ENCODE measurements around the gene NME4.
"Not testable (repeated sequence)": the region's sequence is repeated elsewhere in the genome, so short reads cannot be mapped to it uniquely, and the experiment has no call there.

The NME4 gene

DNA sequence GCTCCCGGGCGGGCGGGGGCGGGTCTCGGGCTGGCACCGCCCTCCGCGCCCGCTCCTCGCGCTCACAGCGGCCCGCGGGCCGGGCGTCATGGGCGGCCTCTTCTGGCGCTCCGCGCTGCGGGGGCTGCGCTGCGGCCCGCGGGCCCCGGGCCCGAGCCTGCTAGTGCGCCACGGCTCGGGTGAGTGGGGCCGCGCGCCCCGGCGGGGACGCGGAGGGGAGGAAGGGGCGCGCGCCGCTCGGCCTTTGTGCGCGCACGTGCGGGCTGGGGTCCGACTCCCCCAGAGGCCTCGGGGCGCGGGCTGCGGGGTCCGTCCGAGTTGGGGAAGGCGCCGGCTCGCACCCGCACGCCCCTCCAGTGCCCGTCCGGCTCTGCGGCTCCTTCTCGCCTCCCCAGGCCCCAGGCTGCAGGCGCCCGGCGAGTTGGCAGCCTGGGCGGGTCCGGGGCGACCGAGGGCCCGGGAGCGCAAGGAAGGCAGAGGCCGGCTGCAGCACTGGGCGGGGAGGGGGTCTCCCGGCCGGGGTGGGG lies at the start of gene NME4:
TSS of gene NME4 (plus strand) at position 65 of the 527 bp plus-strand sequence. CDS start at position 89, 24 bp downstream.
- peak in 1 of 2 experiments; percentile 25 for DNase-seq

DNA sequence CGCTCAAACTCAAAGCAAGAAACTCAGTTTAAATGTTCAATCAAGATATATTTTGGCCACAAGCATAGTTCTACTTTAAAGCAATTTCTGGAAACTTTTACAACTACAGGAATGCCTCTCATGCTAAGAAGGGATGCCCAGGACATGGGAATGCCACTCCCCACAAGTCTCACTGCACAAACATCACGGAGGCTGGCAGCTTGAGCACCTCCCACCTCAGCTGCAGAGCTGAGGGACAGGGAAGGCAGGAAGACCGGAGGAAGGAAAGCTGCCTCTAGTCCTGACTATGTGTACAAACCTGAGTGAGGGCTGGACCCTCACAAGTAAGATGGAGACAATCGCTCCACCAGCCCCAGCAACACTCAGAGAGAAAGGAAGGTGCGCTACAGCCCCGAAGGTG lies 49.8 kb upstream of the NME4 start:
- no peak for DNase-seq

DNA sequence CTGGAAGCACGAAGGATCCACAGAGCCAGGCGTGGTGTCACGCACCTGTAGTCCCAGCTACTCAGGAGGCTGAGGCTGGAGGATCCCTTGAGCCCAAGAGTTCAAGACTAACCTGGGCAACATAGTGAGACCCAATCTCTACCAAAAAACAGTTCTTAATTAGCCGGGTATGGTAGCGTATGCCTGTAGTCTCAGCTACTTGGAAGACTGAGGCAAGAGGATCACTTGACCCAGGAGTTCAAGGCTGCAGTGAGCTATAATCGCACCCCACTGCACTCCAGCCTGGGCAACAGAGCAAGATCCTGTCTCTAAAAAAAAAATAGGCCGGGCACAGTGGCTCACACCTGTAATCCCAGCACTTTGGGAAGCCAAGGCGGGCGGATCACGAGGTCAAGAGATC lies 48.5 kb upstream of the NME4 start:
- DNase-seq, result not testable (repeated sequence)

DNA sequence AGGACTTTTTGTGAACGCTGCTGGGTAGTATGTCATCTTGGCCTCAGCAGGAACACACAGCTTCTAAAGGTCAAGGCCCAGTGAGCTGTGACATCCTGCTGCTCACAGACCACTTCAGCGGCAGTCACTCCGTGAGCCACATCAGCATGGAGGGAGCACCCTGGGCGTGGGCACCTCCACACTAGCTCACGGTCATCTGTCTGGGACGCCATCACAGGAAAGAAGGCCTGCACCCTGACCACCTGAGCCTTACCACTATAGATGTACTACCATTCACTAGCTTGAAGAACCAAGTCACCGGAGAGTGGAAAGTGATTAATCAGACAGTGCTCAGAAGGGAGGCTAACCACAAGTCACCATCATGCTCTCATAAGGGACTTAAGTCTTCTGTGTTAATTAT lies 47.8 kb upstream of the NME4 start:
- no peak for DNase-seq

DNA sequence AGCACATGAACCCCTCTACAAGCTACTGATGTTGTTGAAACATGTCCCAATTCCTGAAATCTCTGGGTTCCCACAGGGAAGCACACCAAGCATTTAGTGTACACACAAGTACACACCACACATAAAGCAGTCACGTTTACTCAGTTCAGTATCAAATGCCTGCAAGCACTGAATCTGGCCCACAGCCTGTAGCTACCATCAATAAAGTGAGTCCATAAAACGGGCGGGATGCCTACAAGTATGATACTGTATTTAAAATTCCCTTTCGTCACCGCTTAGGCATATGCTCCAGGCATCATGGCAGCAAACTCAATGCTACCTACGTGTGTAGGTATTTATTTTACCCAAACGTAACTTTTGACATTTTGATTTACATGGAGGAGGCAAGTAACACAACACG lies 46.8 kb upstream of the NME4 start:
- no peak for DNase-seq

DNA sequence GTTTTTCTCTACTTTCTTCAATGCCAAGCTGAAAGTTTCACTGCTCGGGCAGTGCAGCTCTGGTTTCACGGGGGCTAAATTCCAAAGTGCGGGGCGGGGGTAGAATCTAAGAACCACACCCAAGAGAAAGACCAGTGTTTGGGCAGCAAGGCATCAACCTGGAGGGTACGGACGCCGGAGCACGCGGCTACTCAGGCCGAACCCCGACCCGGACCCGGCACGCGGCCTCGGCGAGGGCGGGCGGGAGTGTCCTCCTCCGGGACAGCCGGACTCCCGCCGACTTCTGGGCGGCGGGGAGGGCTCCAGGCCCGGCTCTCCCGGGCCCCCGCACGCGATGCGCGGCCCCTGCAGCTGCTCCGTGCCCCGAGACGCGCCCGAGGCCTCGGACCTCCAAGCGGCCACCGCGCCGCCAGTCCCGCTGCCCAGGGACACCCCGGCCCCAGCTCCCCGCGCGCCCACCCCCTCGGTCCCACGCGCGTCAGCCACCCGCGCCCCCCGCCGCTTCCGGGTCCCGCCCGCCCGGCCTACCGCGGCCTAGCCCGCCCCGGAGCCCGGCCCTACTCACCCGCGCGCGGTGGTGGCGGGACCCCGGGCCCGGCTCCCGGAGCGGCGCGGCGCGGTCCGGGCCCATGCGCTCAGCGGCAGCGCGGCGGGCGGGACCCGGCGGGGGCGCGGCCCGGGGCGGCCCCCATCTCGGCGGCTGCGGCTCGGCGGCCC lies 45.0 kb upstream of the NME4 start:
- peak in 1 of 2 experiments; percentile 41 for DNase-seq

DNA sequence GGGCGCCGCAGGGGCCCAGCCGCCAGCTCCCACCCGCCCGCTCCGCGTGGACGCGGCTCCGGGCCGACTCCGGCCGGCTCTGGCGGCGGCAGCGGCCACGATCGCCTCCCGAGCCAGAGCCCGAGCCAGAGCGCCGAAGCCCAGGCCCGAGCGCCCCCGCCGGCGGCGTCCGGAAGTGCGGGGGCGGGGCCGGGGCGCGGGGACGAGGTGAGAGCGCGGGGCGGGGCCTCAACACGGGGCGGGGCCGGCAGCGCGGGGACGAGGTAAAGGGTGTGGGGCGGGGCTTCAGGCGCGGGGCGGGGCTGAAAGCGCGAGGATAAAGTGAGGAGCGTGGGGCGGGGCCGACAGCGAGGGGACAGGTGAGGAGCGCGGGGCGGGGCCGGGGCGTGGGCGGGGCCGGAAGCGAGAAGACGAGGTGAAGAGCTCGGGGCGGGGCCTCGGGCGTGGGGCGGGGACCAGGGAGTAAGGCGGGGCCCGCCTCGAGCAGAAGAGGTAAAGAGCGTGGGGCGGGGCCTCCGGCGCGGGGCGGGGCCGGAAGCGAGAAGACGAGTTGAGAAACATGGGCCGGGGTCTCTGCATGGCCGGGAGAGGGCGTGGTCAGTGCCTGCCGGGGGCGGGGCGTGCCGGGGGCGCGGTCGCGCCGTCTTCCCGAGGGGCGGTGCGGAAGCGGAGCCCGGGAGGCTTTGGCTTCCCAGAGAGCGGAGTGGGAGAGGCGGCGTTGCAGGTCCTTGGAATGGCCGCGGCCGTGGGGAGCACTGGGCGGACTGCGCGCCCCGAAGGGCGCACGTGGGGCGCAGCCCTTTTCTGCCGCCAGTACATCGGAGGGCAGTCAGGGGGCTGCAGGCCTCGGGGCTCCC lies 44.2 kb upstream of the NME4 start, which contains the start of gene AXIN1:
TSS of gene AXIN1 (minus strand) at position 177 of the 857 bp plus-strand sequence. CDS start 5,698 bp downstream, outside the sequence.
- DNase-seq, result peak; percentile 97 to 98

DNA sequence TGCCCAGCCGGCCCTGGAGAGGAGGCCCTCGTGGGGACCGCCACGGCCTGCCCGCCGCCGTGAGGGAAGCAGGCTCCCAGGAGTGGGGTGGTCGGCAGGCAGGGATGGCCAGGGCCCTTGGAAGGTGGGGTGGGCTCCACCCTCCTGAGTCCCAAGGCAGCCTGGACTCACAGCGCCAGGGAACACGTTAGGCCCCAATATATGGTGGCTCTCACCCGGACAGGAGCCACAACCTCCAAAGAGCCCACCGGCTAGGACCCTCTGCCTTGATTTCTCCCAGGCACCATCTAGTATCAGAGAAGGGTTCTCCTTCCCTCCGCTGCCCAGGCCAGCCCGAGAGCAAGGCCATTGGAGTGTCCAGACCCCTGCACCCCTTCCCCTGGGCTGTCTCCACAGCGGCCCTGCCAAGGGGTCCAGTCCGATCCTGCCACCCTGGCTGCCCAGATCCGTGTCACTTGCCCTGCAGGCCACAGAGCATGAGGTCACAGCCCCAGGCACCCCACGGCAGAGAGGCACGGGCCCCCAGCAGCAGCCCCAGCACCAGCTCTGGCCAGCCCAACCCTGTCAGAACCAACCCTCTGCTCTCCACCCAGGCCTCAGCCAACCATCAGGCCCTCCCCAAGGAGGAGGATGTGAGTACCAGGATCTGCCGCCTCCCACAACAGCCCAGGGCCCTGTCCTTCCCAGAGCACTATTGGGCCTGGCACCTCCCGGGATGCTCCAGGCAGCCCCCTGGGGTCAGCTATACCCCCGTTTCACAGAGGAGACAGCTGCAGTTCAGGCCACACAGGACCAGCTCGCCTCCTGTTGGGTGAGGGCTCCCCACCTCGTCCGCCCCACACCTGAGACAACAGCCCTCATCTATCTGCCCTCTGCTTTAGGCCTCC lies 43.4 kb upstream of the NME4 start:
- DNase-seq, result peak in 1 of 2 experiments; percentile 34

DNA sequence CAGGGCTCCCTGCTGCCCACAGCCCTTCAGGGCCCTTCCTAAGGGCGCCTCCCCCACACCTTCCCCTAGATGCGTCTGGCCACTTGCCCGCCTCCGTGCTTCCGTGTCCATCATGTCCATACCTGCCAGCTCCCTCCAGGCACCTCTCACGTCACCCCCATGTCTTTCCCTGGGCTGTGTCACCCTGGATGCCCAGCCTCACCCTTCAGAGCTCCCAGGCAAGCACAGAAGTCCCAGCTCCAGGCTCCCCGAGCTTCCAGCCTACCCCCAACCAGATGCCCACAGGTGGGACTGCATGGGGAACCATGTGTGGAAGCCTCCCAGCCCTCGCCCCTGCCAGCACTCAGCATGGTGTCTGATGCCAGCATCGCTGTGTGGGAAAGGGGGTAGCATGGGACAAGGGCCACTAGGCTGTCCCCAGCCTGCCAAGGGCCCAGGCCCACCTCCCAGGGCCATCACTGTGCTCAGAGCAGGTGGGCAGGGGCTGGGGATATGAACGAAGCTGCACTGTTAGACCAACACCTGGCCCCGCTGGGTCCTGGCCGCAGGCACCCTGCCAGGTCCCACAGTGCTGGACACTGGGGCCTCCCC lies 42.6 kb upstream of the NME4 start:
- DNase-seq, result no peak

DNA sequence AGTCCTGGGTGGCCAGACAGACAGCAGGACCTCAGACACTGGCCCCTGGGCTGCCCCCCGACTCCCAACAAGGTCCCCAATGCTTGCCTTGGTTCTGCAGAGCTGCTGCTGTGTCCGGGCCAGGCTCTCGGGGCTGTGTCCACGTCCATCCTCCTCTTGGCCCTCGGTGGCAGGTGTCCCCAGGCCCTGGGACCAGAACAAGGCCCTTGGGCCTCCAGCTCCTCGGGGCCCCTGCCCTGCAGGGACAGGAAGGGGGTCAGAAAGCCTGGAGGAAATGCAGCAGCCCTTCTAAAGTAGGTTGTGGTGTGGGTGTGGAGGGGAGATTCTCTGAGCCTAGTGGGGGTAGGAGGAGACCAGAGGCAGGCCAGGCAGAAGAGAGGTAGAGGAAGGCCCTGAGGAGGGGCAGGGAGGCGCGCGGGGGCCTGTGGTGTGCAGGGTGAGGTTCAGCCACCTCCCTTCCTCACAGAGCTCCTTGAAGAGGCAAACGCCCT lies 42.0 kb upstream of the NME4 start:
- DNase-seq, result no peak

DNA sequence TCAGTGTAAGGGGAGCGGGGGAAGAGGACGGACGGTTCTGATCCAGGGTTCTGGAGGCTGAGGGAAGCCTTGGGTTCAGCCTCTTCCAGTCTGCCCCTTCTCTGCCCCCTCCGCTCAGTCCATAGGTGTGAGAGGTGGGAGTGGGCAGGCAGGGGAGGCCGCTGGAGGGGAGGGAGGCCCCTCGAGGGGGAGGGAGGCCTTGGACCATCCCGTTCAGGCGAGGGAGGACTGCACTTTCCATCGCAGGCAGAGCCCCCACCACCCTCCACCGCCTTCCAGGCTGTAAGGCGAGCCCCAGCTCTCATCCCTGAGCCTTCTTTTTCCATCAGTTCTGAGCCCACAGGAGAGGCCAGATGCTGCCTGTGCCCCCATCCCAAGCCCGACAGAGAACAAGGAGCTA lies 40.3 kb upstream of the NME4 start:
- DNase-seq, result no peak

DNA sequence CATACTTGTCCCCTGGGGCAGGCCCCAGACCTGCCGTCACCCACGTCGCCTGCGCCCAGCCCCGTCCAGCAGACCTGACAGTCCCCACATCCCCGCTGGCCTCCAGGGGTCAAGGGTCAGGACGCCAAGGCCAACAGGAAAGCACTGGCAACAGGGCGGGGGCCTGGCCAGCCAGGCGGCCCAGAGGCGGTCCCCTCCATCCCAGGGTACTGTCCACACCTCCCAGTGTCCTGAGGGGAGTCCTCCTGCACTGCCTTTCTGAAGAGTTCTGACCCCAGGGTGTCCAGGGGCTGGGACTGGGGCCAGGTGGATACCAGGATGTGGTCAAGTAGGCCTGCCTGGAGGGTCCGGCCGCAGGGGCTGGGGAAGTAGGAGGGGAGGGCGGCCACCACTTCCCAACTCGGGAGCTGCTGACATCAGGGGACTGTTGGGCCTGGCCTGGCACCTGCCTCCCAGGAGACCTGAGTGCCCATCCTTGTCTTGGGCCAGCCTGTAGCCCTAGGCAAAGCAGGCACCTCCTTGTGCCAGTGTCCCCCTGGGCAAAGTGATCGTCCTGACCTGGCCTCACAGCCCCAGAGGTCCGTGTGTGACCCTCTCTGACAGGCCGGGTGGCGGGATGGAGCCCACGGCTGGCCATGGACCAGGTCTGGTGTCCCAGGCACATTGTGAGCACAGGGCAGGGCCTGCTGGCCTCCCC lies 37.8 kb upstream of the NME4 start:
- no peak for DNase-seq

DNA sequence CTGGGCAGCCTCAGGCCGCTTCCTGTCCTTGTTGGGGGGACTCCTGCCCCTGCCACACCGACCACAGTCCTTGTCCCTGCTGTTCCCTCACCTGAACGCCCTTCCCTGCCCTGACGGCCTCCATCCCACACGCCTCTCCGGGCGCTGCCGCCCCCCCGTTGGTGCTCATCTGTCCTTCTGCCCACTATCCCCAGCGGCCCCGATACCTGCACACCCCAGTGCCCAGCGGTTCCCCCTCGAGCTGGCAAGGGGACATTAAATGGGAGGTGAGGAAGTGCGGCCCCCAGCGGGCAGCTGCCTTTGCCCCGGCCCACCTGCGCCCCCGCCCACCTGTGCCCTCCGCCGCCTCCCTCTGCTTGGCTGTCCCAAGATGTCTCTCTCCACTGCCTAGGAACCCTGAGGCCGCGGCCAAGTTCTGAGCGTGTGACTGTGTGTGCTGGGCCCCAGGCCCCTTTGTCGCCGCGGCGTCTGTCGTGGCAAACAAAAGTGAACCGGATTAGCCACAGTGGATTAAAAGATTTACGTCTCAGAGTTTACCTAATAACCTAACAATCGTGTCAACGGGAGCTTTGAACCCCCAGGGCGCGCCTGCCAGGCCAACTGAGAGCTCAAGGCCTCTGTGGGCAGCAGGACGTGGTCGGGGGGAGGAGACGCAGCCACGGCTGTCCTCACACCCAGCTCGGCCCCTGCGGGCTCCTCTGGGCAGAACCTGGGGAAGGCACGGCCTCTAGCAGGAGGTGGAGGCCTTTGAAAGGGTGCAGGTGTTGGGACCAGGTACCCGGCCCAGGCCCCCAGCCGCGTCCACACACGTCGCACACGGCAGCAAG lies 36.9 kb upstream of the NME4 start:
- DNase-seq, result no peak

DNA sequence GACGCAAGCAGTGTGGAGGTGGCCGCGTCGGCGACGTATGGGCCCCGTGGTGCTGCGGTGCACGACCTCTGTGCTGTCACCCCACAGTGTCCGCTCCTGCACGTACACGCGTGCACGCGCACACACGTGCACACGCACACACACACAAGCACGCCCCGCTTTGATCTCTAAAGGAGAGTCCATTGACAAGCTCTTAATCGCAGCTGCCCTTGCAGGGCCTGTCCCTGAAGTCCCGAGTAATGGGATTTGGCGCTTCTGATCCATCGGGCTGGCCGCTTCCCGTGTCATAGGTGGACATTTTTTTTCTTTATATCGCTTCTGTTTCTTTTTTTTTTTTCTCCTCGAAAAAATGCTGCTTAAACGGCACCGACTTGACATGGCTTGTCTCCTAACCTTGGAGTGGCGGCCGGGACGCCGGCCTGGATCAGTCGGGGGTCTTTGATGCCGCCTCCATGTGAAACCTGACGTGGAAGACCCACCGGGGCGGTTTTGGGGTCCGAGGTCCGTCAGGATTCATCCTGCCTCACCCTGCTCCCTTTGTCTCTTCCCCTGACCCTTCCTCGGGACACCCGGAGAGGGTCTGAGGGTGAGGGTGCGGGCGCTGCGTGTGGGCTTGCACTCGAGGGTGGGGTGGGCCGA lies 36.2 kb upstream of the NME4 start:
- DNase-seq, result no peak

DNA sequence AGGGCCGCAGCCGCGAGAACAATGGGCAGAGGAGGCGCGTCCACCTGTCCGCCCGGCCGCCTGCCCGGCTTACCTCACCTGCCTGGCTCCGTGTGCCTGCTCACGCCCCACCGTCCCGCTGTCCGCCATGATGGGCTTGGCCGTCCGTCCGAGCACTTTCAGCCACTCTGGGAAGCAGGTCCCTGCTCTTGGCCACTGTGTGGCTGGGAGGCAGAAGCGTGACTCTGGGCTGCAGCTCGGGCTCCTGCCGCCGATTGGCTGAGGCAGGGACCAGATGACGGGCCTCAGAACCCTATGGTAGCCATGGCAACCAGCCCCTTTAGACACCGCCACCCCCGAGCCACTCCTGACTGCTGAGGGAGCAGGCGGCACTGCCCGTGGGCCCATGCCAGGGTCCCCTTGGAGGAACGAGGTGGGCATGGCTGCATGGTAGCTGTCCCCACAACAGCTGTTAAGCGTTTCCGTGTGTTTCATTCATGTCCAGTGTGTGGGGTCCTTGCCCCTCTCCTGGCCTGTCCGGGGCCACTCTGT lies 35.6 kb upstream of the NME4 start:
- peak; percentile 66 to 77 for DNase-seq

DNA sequence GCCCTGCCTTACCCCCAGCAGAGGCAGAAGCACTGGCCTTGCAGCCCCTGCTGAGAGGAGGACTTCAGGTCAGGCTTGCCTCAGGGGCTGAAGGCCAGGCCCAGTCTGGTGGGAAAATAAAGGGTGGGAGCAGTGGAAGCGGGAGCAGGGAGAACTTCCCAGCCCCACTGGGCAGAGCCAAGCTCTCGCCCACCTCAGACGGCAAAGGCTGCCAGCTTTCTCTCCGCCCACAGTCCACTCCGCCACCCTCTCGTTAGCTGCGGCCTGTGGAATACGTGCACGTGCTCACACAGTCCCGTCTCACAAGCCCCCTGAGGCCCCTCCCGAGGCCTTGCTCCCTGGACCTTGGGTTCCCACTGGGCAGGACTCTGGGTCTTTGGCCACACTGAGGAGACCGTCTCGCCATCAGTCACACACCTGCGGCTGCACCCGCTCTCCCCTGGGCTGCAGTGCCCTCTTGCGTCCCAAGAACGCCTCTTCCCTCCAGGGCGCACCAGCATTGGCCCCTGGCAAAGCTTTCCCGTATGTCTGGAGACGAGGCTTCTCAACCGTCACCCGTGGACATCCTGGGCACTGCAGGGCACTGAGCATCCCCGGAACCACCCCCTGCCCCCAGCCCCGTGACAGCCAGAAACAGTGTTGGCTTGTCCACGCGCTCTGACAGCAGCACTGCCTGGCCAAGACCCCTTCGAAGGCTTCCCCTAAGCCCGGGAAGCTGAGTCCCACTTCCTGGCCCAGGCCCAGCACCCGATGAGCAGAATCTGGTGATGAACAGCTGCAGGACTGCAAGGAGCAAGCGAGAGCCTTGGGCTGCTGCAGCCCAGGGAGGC lies 34.9 kb upstream of the NME4 start:
- peak; percentile 81 to 89 for DNase-seq

DNA sequence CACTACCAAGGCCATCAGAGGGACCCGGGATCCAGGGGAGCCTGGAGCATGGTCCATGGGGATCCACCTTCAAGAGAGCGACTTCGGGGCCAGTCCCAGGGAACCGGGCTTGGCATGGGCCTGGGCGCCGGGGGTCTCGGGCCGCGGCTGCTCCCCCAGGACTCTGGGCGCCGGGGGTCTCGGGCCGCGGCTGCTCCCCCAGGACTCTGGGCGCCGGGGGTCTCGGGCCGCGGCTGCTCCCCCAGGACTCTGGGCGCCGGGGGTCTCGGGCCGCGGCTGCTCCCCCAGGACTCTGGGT lies 34.3 kb upstream of the NME4 start:
- not testable (repeated sequence) for DNase-seq

DNA sequence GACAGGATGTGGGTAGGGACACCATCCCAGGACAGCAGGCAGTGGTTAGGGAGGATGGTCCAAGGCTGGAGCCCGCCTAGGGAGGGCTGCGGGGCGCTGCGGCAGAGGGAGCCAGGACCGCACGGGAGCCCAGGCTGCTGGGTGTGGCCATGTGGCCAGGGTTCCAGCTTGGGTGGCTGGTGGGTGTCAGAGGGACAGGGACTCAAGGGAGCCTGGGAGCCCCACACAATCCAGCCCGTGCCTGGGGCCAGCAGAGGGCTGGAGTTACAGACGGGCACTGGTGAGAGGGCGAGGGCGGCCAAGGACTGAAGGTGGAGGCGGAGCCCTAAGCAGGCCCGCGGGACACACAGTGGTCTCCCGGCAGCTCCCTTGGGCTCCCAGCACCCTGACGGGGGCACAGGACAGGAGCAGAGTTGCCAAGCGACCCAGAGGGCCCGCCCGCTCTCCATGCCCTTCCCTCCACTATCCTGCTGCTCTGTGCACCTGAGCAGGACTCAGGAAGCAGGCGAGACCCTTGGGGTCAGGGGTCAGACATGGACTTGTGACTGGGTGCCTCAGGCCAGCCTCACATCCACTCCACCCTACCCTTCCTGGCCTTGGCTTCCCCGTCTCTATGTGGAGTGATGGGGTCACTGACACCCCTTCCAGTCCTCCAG lies 33.8 kb upstream of the NME4 start:
- no peak for DNase-seq

Measured in NCI-H524 (cell line).